Right renal cortex interstitium (tissue), 3 donors: Measurements from ENCODE around the gene RPH3AL. TPM values are rescaled to one million over a fixed set of nuclear protein-coding genes. Genes with fewer than 3 reads are reported as not detected.
"Not testable (repeated sequence)": the region's sequence is repeated elsewhere in the genome, so short reads cannot be mapped to it uniquely, and the experiment has no call there.

Source experiments
- DNase-seq, 3 donors: peaks; one replicate each; pipeline ENCODE4 v3.0.0-alpha.2; 2013; ENCODE audit warnings: low read depth in 3 of 3, low spot score in 2 of 3
- polyA plus RNA-seq, 3 donors: library from polyadenylated mRNA; unstranded; fragments of 120-200 nt; gene quantifications; one replicate each; pipeline ENCODE4 v1.2.1, GENCODE V29; 2013; ENCODE audit not compliant: insufficient read length in 3 of 3

RPH3AL gene
- polyA plus RNA-seq, 3 donors: 11.6 to 19.7 (median 16.5) TPM

DNA sequence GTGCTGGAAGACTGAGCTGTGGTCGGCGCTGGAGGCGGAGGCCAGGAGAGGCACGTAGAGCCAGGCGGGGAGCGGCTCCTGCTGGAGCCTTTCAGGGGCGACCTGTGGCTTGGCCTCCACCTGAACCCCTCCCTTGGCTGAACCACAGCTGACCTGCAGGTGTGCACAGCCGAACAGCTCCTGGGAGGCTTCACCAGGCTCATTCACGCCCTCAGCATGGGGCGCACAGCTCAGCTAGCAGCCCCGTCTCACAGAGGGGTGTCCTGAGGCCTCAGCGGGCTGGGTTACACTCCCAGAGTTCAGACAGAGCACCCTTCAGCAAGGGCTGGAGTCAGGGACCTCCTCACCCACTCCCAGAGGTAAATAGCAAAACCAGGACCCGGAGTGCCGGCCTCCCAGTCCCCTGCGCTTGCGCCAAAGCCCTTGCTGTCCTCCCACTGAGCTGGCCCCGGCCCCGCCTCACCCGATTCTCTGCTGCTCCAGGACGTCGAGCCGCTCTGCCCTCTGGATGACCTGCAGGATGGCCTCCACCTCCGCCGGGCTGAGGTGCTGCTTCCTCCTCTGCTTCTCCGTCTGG is 31.7 kb downstream of the RPH3AL start:
- no peak for DNase-seq

DNA sequence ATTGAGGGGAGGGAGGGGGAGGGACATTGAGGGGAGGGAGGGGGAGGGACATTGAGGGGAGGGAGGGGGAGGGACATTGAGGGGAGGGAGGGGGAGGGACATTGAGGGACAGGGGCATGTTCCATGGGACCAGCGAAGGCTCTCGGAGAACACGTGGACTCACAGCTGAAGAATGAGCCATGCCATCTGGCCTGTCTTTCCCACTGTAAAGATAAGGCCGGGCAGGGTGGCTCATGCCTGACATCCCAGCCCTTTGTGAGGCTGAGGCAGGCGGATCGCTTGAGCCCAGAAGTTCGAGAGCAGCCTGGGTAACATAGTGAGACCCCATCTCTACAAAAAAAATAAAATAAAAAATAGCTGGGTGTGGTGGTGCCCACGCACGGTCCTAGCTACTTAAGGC is 32.5 kb downstream of the RPH3AL start:
- DNase-seq: no peak

DNA sequence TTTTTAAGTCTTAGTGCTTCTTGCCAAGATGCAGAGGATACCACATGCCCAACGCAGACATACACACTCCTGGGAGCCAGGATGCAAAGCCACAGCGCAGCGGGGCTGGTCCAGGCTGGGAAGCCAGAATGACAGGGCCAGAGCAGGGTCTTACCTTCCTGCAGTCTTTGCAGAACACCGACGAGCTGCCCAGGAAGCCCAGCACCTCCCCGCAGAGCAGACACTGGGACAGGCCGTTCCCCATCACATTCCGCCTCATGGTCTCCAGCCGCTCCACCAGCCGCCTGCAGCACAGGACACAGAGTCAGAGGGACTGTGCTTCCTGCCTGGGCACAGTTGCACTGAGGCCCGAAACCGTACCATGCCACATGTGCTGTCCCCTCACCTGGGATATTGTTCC is 33.3 kb downstream of the RPH3AL start:
- no peak for DNase-seq

DNA sequence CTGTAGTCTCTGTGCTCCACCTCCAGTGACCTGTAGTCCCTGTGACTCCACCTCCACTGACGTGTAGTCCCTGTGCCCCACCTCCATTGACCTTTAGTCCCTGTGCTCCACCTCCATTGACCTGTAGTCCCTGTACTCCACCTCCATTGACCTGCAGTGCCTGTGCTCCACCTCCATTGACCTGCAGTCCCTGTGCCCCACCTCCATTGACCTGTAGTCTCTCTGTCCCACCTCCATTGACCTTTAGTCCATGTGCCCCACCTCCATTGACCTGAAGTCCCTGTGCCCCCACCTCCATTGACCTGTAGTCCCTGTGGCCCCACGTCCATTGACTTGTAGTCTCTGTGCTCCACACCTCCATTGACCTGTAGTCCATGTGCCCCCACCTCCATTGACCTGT is 35.5 kb downstream of the RPH3AL start:
- DNase-seq: not testable (repeated sequence)

DNA sequence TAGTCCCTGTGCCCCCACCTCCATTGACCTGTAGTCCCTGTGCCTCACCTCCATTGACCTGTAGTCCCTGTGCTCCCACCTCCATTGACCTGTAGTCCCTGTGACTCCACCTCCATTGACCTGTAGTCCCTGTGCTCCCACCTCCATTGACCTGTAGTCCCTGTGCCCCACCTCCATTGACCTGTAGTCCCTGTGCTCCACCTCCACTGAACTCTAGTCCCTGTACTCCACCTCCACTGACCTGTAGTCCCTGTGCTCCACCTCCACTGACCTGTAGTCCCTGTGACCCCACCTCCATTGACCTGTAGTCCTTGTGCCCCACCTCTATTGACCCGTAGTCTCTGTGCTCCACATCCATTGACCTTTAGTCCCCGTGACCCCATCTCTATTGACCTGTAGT is 37.2 kb downstream of the RPH3AL start:
- not testable (repeated sequence) for DNase-seq

DNA sequence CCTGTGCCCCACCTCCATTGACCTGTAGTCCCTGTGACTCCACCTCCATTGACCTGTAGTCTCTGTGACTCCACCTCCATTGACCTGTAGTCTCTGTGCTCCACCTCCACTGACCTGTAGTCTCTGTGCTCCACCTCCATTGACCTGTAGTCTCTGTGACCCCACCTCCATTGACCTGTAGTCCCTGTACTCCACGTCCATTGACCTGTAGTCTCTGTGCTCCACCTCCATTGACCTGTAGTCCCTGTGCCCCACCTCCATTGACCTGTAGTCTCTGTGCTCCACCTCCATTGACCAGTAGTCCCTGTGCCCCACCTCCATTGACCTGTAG is 38.0 kb downstream of the RPH3AL start:
- DNase-seq: not testable (repeated sequence)

DNA sequence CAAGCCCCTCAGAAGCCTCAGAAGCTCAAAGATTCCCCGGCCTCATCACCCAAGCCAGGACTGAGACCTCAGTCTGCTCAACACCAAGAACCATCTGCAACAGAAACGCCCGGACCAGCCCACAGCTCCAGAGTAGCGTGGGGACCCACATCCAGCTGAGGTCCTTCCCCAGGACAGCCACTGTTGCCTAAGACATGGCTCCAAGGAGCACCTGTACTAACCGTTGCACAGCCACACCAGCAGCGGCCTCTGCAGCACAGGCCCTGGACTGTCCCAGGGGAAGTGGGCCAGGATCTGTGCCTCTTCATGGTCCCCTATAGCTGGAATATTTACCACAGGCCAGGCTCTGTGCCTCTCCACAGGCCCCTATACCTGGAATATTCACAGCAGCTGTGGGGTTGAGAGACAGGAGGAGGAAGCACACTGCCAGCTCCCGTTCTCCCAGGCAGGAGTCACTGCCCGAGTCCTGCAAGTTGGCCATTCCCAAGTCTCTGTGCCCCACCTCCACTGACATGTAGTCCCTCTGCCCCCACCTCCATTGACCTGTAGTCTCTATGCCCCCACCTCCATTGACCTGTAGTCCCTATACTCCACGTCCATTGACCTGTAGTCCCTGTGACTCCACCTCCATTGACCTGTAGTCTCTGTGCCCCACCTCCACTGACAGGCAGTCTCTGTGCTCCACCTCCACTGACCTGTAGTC is 38.5 kb downstream of the RPH3AL start:
- DNase-seq: no peak

DNA sequence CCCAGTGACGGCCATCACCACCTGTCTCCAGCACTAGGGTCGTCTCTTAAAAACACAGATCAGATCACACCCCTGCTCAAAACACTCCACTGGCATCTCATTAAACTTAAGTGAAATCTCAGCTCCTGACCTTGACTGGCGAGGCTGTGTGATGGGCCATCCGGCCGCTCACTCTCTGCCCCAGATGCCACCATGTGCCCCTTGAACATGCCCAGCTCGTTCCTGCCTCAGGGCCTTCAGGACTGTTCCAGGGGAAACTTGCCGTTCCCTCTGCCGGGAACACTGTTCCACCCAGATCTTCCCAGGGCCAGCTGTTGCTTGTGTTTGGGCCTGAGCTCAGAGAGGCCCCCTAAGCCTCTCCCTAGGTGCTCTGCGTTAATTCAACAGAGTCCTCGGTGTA is 39.4 kb downstream of the RPH3AL start:
- no peak for DNase-seq

DNA sequence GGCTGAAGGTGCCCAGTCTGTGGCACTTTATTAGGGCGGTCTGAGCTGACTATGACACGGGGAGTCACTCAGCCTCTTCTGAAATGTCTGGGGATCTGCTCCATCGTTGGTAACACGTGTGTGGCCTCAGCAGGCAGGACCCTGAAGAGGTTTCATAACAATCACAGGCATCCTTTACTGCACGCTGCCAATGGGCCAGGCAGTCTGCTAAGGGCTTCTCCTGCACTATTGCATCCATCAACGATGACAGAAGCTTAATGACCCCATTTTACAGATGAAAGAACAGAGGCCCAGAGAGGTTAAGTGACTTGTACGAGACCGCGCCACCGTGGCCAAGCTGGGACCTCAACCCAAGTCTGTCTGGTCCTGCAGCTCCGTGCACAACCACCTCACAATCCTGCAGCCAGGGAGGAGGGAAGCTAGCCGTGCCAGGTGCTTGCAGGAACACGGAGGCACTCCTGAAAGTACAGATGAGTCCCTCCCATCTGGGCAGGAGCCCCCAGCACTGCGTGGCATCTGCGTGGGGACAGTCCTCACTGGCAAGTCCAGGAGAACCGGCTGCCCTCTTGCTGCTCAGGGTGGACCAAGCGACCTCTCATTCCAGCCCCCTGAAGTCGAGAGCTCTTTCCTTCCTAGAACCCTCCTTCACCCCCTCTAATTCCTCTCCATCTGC is 40.0 kb downstream of the RPH3AL start:
- no peak for DNase-seq

DNA sequence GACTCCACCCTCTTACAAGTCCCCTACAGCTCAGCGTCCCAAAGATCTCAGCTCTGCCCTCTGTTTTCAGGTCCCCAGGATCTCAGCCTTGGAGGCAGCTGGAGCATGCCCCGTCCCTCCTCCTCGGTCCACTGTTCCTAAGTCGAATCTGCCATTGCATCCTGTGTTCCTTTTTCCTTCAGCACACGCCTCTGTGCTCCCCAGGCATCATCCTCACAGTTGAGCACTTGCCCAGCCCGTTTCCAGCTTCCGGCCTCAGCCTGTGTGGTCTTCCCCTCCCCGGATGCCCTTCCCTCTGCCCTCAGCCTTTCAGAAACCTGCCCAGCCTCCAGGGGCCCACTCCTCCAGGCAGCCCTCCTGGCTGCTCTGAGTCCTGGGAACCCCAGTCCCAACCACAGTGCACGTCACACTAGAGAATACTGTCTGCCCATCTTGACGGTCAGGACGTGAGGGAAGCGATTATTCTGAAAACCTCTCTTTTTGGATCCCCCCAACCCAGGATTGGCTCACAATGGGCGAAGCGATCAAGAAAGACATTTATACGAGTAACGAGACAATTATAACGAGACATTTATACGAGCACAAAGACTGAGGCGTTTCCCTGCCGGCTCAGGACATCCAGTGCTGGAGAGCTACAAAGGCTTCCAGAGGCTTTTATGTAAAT is 41.4 kb downstream of the RPH3AL start:
- no peak for DNase-seq

DNA sequence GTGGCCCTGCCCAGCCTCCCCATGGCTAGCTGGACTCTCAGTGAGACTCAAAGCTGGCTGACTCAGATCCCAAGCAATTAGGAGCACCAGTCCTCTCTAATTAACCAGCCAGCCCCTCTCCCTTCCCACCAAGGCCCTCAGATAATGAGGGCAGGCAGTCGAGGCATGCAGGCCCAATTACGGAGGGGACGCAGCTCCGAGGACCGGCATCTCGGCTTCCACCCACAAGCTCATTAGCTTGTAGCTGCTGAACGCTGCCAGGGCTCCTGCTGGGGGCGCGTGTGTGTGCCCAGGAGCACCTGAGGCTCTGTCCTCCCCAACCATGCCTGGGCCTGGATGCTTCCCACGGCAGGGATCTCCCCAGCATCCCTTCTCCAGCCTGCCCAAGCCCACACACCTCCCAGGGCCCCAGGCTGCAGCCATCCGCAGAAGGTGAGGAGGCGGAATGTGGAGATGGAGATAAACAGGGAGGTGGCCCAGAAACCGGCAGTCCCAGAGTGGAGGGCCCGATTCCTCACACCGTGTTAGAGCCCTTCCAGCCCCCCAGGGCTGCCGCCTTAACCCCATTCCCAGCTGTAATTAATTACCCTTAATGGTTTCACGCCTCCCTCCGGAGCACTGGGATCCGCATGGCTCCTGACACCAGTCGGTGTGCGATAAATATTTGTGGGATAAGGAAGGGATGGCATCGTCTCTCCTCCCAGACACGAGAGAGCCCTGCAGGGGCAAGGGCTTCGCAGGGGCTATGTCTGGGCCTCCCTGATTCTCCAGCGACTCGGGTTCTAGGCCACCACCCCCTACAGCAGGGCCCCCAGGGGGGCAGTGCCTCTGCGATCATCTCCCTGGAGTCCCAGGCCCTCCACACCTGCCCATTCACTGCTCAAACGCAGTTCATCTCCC is 42.2 kb downstream of the RPH3AL start:
- no peak for DNase-seq

DNA sequence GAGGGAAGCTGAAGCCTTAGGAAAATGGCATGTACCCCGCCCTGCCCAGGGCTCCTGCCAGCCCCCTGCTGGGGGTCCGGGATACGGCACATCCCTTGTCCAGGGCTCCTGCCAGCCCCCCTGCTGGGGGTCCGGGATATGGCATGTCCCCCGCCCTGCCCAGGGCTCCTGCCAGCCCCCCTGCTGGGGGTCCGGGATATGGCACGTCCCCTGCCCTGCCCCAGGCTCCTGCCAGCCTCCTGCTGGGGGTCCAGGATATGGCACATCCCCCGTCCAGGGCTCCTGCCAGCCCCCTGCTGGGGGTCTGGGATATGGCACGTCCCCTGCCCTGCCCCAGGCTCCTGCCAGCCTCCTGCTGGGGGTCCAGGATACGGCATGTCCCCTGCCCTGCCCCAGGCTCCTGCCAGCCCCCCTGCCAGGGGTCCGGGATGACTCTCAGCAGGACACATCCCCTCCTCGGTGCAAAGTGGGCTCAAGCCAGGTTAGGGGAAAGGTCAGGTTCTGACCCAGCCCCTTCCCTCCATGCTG is 43.2 kb downstream of the RPH3AL start:
- no peak for DNase-seq

DNA sequence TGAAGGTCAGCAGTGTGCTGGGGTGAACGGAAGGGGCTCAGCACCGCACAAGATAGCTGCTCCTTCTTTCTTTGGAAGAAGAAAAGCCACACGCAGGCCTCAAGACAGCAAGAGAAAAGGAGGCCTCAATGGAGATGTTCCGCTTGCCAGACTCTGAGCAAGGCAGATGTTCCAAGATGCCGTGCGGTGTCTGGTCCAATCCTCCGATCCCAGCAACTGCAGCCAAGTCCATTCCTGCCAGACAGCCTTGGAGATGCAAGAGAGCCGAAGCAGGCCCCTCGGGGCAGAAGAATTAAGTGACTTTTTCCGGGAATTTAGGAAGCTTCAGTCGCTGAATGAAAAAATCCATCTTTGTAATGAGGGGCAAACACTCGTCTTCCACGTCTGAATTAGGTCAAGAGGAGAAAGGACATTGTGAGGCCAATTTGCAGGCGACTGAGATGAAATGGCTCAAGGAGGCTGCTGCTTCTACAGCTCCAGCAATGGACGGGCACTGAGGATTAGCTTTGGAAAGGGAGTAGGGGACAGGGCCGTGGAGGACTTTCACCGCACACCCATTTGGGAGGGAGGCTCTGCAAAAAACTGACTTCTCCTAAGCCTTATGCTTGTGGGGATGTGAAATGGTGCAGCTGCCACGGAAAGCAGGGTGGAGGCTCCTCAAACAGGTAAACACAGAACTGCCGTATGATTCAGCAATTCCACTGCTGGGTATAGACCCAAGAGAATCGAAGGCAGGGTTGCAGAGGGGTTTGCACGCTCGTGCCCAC is 44.7 kb downstream of the RPH3AL start:
- no peak for DNase-seq

DNA sequence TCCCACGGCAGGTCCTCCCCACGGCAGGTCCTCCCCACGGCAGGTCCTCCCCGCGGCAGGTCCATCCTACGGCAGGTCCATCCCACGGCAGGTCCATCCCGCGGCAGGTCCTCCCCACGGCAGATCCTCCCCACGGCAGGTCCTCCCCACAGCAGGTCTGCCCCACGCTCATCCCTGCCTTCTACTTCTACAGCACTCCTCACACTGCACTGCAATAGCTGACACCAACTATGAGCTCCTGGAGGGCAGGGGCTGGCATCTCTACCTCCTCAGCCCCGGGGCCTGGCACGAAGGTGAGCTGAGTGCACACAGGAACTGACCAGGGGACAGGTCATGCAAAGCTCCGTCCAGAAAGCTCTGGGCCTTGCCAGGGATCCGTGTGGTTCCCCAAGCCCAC is 45.3 kb downstream of the RPH3AL start:
- DNase-seq: no peak

DNA sequence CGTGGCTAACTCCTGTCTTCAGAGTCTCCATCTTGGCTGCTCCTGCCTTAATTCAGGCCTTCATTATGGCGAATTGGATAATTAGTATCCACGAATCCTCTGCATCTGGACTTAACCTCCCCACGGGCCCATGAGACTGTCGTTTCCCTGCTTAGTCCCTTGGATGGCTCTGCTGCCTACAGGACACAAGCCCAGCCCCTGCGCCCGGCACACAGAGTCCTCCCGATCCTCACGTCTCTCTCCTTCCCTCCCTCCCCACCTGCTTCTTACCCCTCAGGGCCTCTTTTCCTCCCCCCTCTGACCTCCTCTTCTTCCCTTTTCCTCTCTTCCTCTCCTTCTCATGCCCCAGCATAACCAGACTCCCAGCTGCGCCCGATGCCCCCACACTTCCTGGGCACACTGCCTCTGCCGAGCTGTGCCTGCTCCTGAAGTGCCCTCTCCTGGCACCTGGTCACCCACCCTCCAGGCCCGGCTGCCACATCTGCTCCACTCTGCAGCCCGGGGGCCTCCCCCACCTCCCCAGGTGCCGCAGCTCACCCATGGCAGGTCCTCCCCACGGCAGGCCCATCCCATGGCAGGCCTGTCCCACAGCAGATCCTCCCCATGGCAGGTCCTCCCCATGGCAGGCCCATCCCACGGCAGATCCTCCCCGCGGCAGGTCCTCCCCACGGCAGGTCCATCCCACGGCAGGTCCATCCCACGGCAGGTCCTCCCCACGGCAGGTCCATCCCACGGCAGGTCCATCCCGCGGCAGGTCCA is 45.9 kb downstream of the RPH3AL start:
- no peak for DNase-seq

DNA sequence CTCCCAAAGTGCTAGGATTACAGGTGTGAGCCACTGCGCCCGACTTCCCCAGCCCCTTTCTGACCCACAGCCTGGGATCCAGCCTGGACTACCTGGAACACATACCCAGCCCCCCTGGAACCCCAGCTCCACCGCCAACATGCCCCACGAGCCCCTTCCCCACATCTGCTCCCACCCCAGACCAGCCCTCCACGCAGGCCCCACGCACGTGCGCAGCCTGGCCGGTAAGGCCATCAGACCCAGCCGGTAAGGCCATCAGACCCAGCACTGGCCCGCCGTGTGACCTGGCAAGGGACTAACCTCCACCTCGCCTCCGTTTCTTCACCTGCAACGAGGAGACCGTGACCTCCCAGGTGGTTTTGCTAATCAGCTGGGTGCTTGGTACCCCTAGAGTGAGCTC is 46.5 kb downstream of the RPH3AL start:
- DNase-seq: no peak

DNA sequence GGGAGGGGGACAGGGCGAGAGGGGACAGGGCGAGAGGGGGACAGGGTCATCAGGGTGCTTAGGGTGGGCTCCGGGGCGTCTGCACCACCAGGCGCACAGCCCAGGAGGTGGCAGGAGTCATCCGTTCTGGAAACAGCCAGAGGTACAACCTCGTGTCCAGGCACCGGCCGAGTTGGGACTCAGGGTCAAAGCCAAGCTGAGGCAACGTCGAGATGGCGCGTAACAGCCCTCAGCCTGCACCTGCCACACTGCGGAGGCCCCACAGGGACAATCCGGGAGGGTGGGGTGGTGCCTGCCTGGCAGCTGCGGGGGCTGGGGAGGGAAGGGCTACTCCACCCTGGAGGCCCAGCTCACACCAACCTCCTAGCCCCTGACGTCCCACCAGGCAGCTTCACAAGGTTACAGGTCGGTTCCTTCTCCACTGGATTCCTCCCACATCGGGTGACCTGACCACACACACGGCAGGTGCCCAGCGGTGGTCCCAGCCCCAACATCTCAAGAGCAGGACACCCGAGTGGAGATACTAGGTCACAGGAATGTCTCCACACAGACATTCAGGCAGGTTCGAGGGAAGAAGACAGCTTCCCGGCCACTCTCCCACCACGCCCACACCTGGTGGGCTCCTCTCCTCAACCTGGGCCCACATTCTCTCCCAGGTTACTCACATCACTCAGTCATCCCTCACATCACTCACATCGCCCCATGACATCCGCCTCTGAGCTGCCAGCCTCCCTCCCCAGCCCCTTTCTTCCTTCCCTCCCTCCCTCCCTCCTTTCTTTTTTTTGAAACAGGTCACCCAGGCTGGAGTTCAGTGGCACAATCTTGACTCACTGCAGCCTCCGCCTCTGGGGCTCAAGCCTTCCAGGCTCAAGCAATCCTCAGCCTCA is 47.3 kb downstream of the RPH3AL start:
- DNase-seq: no peak

DNA sequence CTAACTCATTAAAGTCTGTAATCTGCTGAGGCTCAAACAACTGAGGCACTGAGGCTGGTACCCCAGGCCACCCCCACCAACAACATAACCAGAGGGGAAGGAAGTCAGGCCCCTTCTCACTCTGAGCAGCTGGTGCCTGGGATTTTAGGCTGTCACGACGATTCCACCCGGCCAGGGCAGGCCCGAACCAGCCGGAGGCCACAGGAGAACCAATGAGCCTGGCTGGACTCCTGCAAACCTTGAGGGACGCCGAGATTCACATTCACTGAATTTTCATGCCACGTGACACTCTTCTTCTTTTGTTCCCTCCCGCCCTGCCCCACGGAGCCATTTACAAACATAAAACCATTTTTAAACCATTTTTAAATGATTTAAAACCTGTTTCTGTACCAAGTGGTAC is 48.1 kb downstream of the RPH3AL start:
- no peak for DNase-seq
